ENCODE measurements around the gene GLT6D1.
"Not testable (repeated sequence)": the region's sequence is repeated elsewhere in the genome, so short reads cannot be mapped to it uniquely, and the experiment has no call there.

GLT6D1 gene, protein sequence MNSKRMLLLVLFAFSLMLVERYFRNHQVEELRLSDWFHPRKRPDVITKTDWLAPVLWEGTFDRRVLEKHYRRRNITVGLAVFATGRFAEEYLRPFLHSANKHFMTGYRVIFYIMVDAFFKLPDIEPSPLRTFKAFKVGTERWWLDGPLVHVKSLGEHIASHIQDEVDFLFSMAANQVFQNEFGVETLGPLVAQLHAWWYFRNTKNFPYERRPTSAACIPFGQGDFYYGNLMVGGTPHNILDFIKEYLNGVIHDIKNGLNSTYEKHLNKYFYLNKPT

DNA sequence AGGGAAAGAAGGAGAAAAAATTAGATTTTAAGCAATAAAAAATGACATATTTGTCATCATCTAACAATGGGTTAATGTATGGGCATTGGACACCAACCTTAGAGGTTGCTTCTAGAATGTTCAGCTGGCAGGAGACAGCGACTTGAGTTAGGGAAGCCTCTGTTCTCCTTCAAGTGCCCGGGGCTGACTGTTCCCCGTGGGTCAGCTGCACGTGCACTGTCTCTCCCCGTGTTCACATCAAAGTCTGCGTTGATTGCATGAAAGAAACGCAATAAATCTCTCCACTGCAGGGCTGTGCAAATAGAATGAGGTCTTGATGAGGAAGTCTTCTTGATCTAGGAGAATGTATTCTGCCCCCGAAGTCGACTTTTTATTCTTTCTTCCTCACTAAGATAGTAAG, at the start of gene GLT6D1:
GLT6D1 (minus strand) TSS at position 345 of the 400 bp plus-strand sequence. CDS start 353 bp downstream, outside the sequence.
- no peak for DNase-seq

DNA sequence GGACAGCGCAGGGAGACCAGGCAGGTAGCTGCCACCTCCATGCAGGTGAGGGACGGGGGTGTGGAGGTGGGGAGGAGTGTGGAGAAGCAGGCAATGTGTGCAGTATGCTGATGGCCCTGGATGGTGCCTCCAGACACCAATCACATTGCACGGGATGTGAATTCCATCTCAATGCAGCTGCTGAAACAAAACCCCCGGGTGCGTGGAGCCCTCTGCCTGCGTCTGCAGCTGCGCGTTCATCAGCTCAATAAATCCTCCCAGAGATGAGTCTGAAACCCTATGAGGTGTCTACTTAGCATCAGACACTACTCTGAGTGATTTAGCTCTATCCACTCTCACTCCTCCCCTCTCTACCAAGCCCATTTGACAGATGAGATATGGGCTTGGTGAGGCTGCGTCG, 49.7 kb upstream of the GLT6D1 start:
- no peak for DNase-seq

DNA sequence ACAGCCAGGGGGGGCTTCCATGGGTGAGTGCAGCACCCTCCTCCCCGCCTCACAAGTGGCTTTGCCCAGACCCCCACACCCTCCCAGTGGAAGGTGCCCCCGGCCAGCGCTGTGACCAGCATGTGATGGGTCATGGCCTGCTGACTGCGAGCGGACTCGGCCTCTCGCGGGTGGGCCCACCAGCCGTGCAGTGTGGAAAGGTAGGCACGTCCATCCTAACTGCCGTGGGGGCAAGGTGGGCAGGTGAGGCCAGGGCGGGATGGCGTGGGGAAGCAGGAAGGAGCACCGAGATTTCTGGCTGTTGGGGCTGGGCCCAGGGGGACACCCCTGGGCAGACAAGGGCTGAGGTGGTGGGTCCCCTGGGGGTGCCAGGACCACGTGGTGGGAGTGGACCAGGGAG, 47.9 kb upstream of the GLT6D1 start:
- DNase-seq: no peak

DNA sequence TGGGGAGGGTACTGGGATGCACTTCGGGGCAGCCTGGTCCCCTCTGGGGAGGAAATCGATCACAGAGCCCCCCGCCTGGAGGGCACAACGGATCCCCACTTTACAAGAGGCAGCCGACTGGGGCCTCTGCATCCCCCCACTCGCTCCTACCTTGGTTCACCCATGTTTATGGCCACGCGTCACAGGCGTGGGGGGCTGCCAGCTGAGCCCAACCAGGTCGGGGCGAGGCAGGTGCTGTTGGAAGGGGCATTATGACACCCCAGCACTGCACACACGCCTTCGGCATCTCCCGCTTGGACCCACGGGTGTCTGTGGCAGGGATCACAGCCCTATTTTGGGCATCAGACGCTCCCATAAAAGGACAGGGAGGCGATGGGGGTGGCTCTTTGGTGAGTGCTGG, 45.4 kb upstream of the GLT6D1 start:
- no peak for DNase-seq

GRCh38 chr9:135683401-135684034, 44.2 kb upstream of the GLT6D1 start:
- no peak for DNase-seq

- DNase-seq: no peak
Observed at GRCh38 chr9:135681161-135681560, 41.8 kb upstream of the GLT6D1 start.

GRCh38 chr9:135680056-135680455, 40.7 kb upstream of the GLT6D1 start:
- no peak for DNase-seq

GRCh38 chr9:135678236-135679017, 39.1 kb upstream of the GLT6D1 start:
- no peak for DNase-seq

DNA sequence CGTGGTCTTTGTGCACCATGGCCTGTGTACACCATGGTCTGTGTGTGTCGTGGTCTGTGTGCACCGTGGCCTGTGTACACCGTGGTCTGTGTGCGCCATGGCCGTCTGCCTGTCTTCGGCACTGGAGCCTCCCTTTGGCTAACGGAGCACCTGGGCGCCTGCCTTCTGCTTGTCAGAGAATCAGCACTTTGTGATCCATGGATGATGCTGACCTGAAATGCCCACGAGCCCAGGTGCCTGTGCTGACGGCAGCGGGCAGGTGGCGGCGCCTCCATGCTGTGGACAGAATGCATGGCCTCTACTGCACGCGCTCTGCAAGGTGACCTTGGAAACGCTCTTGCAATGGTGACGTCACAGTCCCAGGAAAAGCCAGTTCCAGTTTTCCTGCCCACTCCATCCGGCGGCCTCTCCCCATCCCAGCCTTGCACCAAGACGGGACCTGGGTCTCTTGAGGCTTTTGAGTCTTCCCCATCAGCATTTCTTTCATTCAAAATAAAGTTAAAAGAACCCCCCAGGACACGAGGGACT, 38.4 kb upstream of the GLT6D1 start:
- DNase-seq: no peak

GRCh38 chr9:135676891-135677290, 37.6 kb upstream of the GLT6D1 start:
- peak; percentile 8 for DNase-seq

- DNase-seq: peak; percentile 4
Observed at GRCh38 chr9:135674977-135675376, 35.6 kb upstream of the GLT6D1 start.

DNA sequence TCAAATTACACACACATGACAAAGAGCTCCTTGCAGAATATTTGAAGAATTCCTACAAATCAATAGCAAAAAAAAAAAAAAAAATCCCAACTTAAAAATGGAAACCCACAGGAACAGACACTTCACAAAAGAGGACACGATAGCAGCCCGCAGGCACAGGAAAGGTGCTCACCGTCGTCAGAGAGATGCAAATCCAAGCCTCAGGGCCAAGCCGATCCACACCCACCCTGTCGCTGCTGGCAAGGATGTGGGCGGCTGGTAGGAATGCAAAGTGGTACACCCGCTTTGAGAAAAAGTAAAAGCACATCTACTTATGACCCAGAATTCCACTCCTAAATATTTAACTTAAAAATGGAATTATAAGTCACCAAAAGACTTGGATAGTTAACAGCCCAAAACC, 34.6 kb upstream of the GLT6D1 start:
- no peak for DNase-seq

DNA sequence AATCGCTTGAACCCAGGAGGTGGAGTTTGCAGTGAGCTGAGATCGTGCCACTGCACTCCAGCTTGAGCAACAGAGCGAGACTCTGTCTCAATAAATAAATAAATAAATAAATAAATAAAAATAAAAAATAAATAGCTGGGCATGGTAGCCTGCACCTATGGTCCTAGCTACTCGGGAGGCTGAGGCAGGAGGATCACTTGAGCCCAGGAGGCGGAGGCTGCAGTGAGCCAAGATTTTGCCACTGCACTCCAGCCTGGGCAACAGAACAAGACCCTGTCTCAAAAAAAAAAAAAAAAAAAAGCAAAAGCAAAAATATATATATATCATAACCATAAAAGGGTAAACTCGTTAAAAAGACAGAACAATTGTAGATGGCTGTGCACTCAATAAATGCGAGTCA, 33.4 kb upstream of the GLT6D1 start:
- DNase-seq: not testable (repeated sequence)

DNA sequence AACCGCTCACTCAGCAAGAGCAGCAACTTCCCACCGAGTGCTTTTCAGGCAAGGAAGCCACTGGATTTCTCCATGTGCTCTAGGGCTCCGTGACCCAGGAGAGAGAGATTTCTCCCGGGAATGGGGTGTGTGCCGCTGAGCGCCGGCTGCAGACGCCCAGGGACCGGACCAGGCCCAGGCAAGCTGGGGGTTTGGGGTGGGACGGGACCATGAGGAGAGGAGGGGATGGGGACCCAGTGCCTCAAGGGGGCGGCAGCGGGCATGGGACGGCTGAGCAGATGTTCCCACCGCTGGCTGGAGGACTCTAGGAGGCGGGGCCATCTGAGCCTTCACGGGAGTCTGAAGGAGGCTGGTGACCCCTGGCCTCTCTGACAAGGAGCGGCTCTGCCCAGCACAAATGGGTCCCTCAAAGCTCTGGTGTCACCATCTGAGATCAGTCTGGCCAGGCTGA, 32.3 kb upstream of the GLT6D1 start:
- no peak for DNase-seq

GRCh38 chr9:135670721-135671590, 31.6 kb upstream of the GLT6D1 start:
- no peak for DNase-seq

DNA sequence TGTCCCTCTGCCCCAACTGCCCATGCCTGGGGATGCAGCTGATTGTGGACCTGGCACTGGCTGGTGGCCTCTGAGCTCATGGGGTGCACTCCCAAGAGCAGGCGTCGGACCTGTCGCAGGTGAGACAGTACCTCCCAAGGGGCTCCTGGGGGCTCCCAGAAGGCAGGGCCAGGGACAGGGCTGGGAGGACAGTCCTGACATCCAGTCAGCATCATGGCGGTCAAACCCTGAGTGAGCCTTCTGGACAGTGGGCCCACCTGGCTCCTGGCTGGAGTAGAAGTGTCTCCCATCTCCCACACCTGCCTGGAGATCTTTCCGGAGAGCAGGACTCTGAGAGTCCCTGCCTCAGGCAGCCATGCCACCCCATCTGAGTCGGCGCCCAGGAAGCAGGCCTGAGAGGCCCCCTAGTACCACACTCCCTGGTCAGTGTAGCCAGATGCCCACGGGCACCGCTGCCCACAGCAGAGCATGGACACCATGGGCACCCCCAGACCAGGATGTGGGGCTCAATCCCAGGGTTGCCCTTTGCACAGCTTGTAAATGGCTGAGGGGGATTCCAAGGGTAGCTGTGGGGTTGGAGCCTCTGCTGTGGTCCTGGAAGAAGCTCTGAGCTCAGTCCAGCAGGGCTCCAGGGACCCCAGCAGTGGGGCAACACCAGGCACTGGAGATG, 30.4 kb upstream of the GLT6D1 start:
- no peak for DNase-seq

- not testable (repeated sequence) for DNase-seq
Observed at GRCh38 chr9:135669018-135669417, 29.7 kb upstream of the GLT6D1 start.

DNA sequence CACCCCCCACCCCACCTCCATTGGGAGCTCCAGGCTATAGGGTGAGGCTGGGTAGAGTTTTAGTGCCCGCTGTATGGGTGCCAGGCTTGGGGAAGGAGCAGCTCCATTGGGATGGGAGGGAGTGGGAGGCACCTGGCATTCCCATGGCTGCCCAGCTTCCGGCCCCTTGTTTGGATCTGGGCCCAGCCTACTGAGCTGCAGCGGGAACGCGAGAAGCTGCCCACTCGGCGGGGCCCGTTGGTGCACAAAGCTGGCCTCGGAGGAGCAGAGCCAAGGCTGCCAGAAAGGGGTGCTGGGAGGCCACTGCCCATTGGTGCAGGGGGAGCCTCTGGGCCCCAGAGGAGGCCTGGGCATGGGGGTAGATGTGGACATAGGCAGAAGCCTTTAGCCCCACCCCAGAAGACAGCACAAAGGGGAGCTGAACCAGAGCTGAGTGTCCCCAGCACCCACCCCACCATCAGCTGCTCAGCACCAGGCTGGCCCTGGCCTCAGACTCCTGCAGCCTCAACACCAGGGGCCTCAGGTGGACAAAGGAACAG, 28.2 kb upstream of the GLT6D1 start:
- no peak for DNase-seq

DNA sequence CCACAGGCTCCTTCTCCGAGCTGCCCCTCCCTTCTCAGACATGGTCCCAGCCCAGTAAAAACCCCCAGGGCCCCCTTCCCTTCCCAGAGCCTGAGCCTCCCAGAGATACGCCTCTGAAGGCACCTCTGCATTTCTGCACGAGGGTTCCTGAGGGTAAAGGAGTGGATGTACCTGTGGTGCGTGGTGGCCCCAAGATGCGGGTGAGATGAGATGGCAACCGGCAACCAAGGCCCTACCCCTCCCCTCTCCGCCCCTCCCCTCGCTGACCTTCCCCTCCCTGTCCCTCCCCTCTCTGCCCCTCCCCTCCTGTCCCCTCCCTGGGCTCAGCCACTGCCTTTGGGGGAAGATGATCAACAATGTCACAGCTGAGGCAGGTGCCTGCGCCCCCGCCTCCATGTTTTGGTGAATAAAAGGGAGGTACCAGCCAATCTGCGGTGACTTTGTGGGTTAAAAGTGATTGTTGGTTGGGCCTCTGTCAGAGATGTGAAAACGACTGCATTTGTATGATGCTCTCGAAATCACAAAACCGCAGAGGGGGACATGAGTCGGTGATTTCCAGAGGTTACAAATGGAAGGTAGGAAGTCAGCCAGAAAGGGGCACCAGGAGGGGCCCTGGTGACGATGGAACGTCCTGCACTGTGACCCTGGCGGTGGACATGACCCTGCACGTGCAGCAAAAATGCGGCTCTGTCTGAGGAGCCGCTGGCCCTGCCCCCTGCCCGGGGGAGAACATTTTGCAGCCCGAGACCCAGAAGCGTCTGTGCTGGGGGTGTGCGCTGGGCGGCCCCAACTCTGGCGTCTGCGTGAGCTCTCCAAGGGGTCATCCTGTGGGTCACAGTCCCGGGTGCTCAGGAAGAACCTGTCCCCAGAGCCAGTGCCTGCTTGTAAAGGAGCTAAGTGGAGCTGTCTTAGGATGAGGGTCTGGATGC, 27.5 kb upstream of the GLT6D1 start:
- no peak for DNase-seq

DNA sequence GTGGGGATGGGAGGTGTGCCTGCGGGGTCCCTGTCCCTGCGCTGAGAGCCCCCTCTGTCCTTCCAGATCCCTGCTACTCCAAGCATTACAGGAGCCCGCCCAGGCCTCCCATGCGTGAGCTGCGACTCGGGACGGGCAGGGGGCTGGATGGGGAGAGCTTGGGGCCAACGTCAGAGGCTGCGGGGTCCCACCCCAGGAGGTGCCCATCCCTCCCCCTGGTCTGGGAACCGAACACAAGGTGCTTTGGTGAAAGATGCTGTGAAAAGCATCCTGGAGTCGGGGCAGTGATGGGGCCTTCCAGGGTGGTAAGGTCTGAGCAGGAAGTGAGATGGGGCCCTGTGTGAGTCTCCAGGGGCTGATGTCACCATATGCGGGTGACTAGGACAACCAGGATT, 26.5 kb upstream of the GLT6D1 start:
- no peak for DNase-seq

Data from left hindlimb (tissue), 1 donor.